ENCODE data around the gene PWWP2B. TPM values are rescaled to one million over a fixed set of nuclear protein-coding genes. Genes with fewer than 3 reads are reported as not detected.

Gene PWWP2B
- total RNA-seq, 1 experiment from 2014 or later = 12.2 TPM

GRCh38 chr10:132430861-132431271 lies 33.9 kb downstream of the PWWP2B start:
- ATAC-seq (no peak; the same call in 1 of the 2 replicates), DNase-seq (ENCODE audit: low spot score) (no peak)
- no peaks in the 10 kb centered on the region for H3K4me1 Mint-ChIP-seq
- no peak overlapping the region for H3K27ac Mint-ChIP-seq
- no peaks in the 10 kb centered on the region for H3K9me3 Mint-ChIP-seq
- no peak for TF ChIP-seq STAT6 (CRISPR knock-in tag; conservative IDR thresholded peaks at IDR 0.05; ENCODE audit: low read depth)
- TF ChIP-seq HMGA2 (CRISPR knock-in tag; IDR thresholded peaks at IDR 0.05) = no peak
- no peak for TF ChIP-seq ZNF423 (CRISPR knock-in tag; IDR thresholded peaks at IDR 0.05)
- TF ChIP-seq OVOL2 (CRISPR knock-in tag; IDR thresholded peaks at IDR 0.05; ENCODE audit: borderline replicate concordance) = no peak
- no peak for TF ChIP-seq ATF1 (CRISPR knock-in tag; IDR thresholded peaks at IDR 0.05)
- no peak for TF ChIP-seq FOXP4 (CRISPR knock-in tag; IDR thresholded peaks at IDR 0.05)
- TF ChIP-seq ATF6 (CRISPR knock-in tag; IDR thresholded peaks at IDR 0.05) = no peak
- no peak for TF ChIP-seq RORB (CRISPR knock-in tag; IDR thresholded peaks at IDR 0.05)
- TF ChIP-seq PRRX2 (CRISPR knock-in tag; IDR thresholded peaks at IDR 0.05) = no peak
- TF ChIP-seq AFF4 (CRISPR knock-in tag; IDR thresholded peaks at IDR 0.05; ENCODE audit: borderline replicate concordance) = no peak
- TF ChIP-seq ZNF532 (CRISPR knock-in tag; IDR thresholded peaks at IDR 0.05; ENCODE audit: borderline replicate concordance) = no peak
- TF ChIP-seq NFYB (CRISPR knock-in tag; conservative IDR thresholded peaks at IDR 0.05; ENCODE audit: low read depth) = no peak
- CTCF ChIA-PET = no interaction called here
- POLR2A ChIA-PET = no interaction called here
- H3K27me3 Mint-ChIP-seq (ENCODE audit: low read depth) = no peaks in the 10 kb centered on the region
- no peaks in the 10 kb centered on the region for H3K36me3 Mint-ChIP-seq
- no peak overlapping the region for H3K4me3 Mint-ChIP-seq

Data from WTC11 (cell line).